Nephron (organoid): ENCODE data around the gene ATP1B1.

ENCODE experiments used
- H3K27ac Mint-ChIP-seq, 3 experiments: 2 replicates each; pipeline ENCODE4 v1.8.0; 2020; ENCODE audit warnings: mixed read lengths in 3 of 3, mild to moderate bottlenecking in 2 of 3, moderate library complexity in 1 of 3
- H3K27me3 Mint-ChIP-seq: 2 replicates; pipeline ENCODE4 v1.8.0; 2021; ENCODE audit warnings: low read depth, mild to moderate bottlenecking, moderate library complexity, mixed read lengths
- H3K36me3 Mint-ChIP-seq: 2 replicates; pipeline ENCODE4 v1.8.0; 2020; ENCODE audit warnings: low read depth, mixed read lengths
- H3K4me1 Mint-ChIP-seq: 2 replicates; pipeline ENCODE4 v1.8.0; 2020; ENCODE audit warnings: mixed read lengths
- H3K4me3 Mint-ChIP-seq, 3 experiments: 2 replicates each; pipeline ENCODE4 v1.8.0; 2020; ENCODE audit warnings: mild to moderate bottlenecking in 3 of 3, mixed read lengths in 3 of 3, moderate library complexity in 2 of 3
- H3K9me3 Mint-ChIP-seq: 2 replicates; pipeline ENCODE4 v1.8.0; 2020; ENCODE audit warnings: mixed read lengths
- TF ChIP-seq, protein P1 (sequence below), 3 experiments: fragments of 200-600 bp; sonication (generic); IDR thresholded peaks; one replicate each; pipeline ENCODE4 v1.5.0; 2021; ENCODE audit warnings: antibody characterized with exemption in 3 of 3; ENCODE audit not compliant: unreplicated experiment in 3 of 3

Gene ATP1B1

DNA sequence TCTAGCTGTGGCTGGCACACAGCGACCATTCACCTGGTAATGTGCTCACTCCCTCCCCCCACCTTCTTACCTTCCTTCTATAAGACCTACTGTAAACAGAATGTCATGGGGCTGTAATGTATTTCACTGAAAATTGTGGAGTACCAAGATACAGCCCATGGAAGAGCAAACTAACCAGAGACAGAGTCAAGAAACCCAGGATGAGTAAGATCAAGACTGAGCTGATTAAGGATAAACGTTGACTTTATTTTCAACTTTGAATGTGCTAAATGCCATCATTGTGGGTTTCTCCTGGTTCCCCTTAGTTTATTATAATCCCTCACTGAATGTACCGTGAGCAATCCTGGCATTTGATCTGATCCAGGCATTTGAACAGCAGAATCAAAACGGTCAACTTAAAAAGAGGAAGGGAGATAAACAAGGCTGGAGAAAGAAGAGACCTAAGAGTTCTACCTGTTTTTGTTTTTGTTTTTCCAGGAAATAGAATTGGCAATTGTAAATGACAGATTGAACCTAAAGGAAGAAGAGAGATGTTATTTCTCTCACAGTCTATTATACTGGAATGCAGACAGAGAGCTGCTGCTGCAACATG, 16.1 kb upstream of the ATP1B1 start:
- H3K27ac Mint-ChIP-seq = no peak overlapping the region
- peaks cover 4% of the 10 kb centered on the region for H3K27me3 Mint-ChIP-seq
- H3K36me3 Mint-ChIP-seq = no peaks in the 10 kb centered on the region
- no peak overlapping the region for H3K4me3 Mint-ChIP-seq
- TF ChIP-seq, protein P1, sequence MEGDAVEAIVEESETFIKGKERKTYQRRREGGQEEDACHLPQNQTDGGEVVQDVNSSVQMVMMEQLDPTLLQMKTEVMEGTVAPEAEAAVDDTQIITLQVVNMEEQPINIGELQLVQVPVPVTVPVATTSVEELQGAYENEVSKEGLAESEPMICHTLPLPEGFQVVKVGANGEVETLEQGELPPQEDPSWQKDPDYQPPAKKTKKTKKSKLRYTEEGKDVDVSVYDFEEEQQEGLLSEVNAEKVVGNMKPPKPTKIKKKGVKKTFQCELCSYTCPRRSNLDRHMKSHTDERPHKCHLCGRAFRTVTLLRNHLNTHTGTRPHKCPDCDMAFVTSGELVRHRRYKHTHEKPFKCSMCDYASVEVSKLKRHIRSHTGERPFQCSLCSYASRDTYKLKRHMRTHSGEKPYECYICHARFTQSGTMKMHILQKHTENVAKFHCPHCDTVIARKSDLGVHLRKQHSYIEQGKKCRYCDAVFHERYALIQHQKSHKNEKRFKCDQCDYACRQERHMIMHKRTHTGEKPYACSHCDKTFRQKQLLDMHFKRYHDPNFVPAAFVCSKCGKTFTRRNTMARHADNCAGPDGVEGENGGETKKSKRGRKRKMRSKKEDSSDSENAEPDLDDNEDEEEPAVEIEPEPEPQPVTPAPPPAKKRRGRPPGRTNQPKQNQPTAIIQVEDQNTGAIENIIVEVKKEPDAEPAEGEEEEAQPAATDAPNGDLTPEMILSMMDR (IDR thresholded peaks at IDR 0.05; ENCODE audit: unreplicated experiment in 3 of 3) = no peak
- H3K4me1 Mint-ChIP-seq = no peaks in the 10 kb centered on the region
- H3K9me3 Mint-ChIP-seq = no peaks in the 10 kb centered on the region

DNA sequence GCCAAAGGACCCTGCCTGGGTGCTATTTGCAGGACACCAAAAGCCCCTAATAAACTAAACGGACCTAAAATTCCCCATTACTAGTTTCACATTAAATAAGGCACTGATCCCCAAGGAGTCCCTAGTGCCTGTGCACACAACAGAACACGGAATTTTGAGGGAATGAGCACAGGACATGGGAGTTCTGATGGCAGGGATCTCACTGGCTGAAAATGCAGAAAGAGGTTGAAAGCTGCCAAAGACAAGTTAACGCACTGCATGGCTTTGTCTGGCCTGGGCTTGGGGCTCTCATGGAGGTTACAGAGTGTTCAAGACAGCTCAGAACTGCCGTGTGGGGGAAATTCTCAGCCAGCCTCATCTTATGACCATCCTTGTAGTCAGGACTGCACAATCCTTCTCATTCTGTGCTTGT, 15.6 kb upstream of the ATP1B1 start:
- Mint-ChIP-seq H3K9me3 (no peaks in the 10 kb centered on the region), H3K27me3 (peaks cover 4% of the 10 kb centered on the region), H3K36me3 (no peaks in the 10 kb centered on the region), H3K4me3 (no peak overlapping the region), H3K4me1 (no peaks in the 10 kb centered on the region), H3K27ac (no peak overlapping the region)
- TF ChIP-seq, protein P1 (IDR thresholded peaks at IDR 0.05; ENCODE audit: unreplicated experiment in 3 of 3) = no peak

DNA sequence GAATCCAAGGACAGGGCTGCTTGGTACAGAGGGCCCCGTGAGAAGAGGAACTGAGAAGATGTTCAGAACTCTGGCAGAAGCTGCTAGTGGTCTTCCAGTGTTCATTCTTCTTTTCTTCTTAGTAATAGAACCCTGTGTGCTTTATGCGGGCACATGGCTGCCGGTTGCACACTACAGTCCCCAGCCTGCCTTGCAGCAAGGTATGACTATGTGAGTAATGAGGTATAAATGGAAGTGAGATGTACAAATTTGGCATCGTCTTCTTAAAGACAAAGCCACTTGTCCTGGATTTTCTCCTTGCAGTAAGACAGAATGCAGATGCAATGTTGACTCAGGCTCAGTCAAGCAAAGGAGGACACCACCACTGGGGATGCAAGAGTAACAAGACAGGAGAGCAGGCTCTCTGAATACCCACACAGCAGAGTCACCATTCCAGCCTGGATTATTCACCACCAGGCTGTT, 15.0 kb upstream of the ATP1B1 start:
- H3K9me3 Mint-ChIP-seq = no peaks in the 10 kb centered on the region

DNA sequence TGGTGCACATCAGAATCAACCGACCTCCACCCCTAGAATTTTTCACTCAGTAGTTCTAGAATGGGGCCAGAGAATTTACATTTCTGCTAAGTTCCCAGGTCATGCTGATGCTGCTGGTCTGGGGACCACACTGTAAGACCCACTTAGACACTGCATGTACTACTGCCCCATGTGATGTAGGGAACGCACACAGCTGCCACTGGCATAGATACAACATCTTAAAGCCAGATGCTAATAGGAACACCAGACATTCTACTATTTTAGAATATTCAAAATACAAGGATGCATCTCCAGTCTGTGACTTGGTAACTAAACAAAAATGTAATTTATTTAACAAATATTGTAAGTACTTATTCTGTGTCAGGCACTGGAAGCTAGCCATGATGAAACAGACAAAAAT, 14.1 kb upstream of the ATP1B1 start:
- Mint-ChIP-seq H3K27ac (no peak overlapping the region), H3K4me3 (no peak overlapping the region), H3K27me3 (peaks cover 4% of the 10 kb centered on the region), H3K36me3 (no peaks in the 10 kb centered on the region), H3K4me1 (no peaks in the 10 kb centered on the region), H3K9me3 (no peaks in the 10 kb centered on the region)
- TF ChIP-seq, protein P1 (IDR thresholded peaks at IDR 0.05; ENCODE audit: unreplicated experiment in 3 of 3) = no peak

More for the DNA sequence above, 15.0 kb upstream of the ATP1B1 start:
- Mint-ChIP-seq H3K27me3 (peaks cover 4% of the 10 kb centered on the region), H3K27ac (no peak overlapping the region), H3K36me3 (no peaks in the 10 kb centered on the region), H3K4me1 (no peaks in the 10 kb centered on the region), H3K4me3 (no peak overlapping the region)
- TF ChIP-seq, protein P1 (IDR thresholded peaks at IDR 0.05; ENCODE audit: unreplicated experiment in 3 of 3) = no peak

DNA sequence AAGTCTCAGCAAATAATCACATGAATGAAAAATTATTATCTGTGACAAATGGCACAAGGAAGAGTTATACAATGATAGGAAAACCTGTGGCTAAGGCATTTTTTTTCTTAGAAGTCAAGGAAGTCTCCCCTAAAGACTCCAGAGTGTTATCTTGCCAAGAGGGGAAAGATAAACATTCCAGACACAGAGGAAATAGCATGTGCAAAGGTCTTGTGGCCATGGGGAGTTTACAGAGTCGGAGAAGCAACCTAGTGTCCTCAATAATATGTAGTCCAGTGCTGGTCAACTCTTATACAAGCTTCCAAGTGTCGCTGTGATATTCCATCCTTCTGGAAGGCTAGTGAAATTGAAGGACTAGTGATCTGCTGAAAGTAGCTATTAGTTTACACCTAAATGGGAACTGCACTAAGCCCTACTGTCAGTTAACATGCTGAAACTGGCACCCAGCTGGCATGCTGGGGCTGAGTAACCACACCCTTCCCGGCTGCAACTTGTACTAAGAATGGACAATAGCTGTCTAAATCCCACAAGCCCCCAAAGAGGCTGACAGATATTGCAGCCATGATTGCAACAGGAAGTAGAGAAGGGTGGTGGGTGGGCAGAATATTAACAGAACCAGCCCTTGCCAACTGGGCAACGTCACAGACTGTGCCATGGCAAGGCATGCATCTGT, 11.5 kb upstream of the ATP1B1 start:
- Mint-ChIP-seq H3K27me3 (peaks cover 2% of the 10 kb centered on the region), H3K4me3 (no peak overlapping the region), H3K36me3 (no peaks in the 10 kb centered on the region), H3K9me3 (no peaks in the 10 kb centered on the region), H3K27ac (no peak overlapping the region), H3K4me1 (no peaks in the 10 kb centered on the region)
- TF ChIP-seq, protein P1 (IDR thresholded peaks at IDR 0.05; ENCODE audit: unreplicated experiment in 3 of 3) = no peak

DNA sequence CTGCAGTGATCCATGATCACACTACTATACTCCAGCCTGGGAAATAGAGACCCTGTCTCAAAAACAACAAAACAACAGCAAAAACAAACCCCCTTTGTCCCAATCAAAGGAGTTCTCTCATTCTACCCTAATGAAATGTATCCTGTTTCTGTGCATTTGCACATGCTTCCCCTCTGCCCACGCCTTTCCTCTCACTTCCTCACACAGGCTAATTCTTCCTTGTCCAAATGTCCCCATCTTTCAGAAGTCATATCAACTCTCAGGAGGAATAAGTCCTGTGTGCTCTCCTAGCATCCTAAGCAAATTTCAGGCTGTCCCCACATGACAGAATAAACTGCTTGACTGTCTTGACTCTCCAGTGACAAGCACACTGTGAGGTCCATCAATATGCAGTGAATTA, 8.1 kb upstream of the ATP1B1 start:
- Mint-ChIP-seq H3K27ac (no peak overlapping the region), H3K4me1 (peaks cover 5% of the 10 kb centered on the region), H3K4me3 (no peak overlapping the region), H3K27me3 (peaks cover 6% of the 10 kb centered on the region), H3K36me3 (no peaks in the 10 kb centered on the region), H3K9me3 (no peaks in the 10 kb centered on the region)
- TF ChIP-seq, protein P1 (IDR thresholded peaks at IDR 0.05; ENCODE audit: unreplicated experiment in 3 of 3) = no peak
